Measurements from ENCODE around the gene FAM43B.
A peak's percentile ranks its signal among the peaks of the same experiment; 100 is the strongest.
"Not testable (repeated sequence)": the region's sequence is repeated elsewhere in the genome, so short reads cannot be mapped to it uniquely, and the experiment has no call there.

Gene FAM43B

GRCh38 chr1:20551945-20552727, at the start of gene FAM43B:
TSS of gene FAM43B (plus strand) at chr1:20552573. CDS start at chr1:20552974, 401 bp downstream.
- DNase-seq = no peak

- no peak for DNase-seq
These were observed 46.9 kb upstream of the FAM43B start for GRCh38 chr1:20505488-20505887.

- DNase-seq = no peak
These were observed 45.2 kb upstream of the FAM43B start for GRCh38 chr1:20507248-20507563.

- DNase-seq = peak; percentile 81 to 92
These were observed 44.6 kb upstream of the FAM43B start, which contains the start of gene MUL1 for GRCh38 chr1:20507564-20508410. TSS of gene MUL1 (minus strand) at chr1:20508151. CDS start at chr1:20508024, 127 bp downstream.

GRCh38 chr1:20508411-20508771, 44.0 kb upstream of the FAM43B start:
- no peak for DNase-seq

GRCh38 chr1:20511518-20512428, 40.6 kb upstream of the FAM43B start:
- no peak for DNase-seq

GRCh38 chr1:20519609-20520262, 32.6 kb upstream of the FAM43B start:
- not testable (repeated sequence) for DNase-seq

GRCh38 chr1:20521960-20522861, 30.2 kb upstream of the FAM43B start:
- DNase-seq = peak; percentile 63 to 64

- DNase-seq = no peak
These were observed 26.1 kb upstream of the FAM43B start for GRCh38 chr1:20526267-20526666.

- no peak for DNase-seq
These were observed 24.2 kb upstream of the FAM43B start for GRCh38 chr1:20528221-20528620.

- no peak for DNase-seq
These were observed 22.1 kb upstream of the FAM43B start for GRCh38 chr1:20530306-20530705.

GRCh38 chr1:20530901-20531300, 21.5 kb upstream of the FAM43B start:
- no peak for DNase-seq

- DNase-seq = no peak
These were observed 18.7 kb upstream of the FAM43B start for GRCh38 chr1:20533635-20534034.

GRCh38 chr1:20534659-20535417, 17.5 kb upstream of the FAM43B start:
- DNase-seq = no peak

GRCh38 chr1:20538227-20538626, 14.1 kb upstream of the FAM43B start:
- DNase-seq = no peak

- no peak for DNase-seq
These were observed 13.4 kb upstream of the FAM43B start for GRCh38 chr1:20538760-20539551.

- no peak for DNase-seq
These were observed 12.1 kb upstream of the FAM43B start for GRCh38 chr1:20540281-20540680.

GRCh38 chr1:20546637-20547036, 5.7 kb upstream of the FAM43B start:
- no peak for DNase-seq

GRCh38 chr1:20551161-20551560, 1.2 kb upstream of the FAM43B start:
- no peak for DNase-seq

All from NCI-H2081 (cell line).